Measurements from ENCODE around the gene ZNF653. TPM values are rescaled to one million over a fixed set of nuclear protein-coding genes. Genes with fewer than 3 reads are reported as not detected.

Gene ZNF653
- total RNA-seq, 1 experiment from 2014 or later: 10.3 TPM

DNA sequence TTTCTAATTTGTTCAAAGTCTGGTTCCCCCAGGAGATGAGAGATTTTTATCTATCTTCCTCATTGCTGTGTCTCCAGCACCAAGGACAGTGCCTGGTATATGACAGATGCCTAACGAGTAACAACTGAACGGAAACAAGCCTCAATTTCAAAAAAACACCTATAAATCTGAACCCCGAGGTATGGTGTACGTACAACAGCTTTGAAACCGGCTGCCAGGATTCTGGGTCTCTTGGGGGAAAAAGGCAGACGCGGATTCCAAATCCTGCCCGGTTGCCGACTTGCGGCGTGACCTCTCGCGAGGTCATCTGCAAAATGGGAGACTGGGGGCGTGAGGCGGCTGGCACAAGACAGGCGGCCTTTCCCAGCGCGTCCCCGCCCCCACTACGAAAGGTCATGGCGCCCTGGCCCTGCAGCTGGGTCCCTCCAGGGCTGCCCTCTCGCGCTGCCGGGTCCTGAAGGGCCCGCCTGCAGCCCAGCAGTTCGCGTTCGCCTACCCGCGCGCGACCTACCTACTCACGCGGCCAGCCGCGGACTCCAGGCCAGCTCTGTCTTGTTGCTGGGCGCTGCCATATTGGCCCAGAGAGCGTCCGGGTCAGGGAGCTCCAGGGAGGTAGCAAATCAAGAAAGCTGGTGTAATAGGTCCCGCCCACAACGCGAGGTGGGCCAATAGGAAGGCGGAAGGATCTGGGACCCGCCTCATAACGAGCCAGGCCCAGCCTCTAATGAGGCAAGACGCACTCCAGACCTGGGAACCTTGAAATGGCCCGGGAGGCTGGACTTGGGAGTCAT, 23.1 kb upstream of the ZNF653 start, which contains the start of gene ECSIT (continued):
- TF ChIP-seq USF2 (CRISPR knock-in tag; IDR thresholded peaks at IDR 0.05) (peak; percentile 28; the same call in 1 of the 2 replicates), ELF4 (CRISPR knock-in tag; IDR thresholded peaks at IDR 0.05; ENCODE audit: low read depth) (no peak), NR2C2 (CRISPR knock-in tag; IDR thresholded peaks at IDR 0.05) (peak; percentile 88), NFYB (CRISPR knock-in tag; conservative IDR thresholded peaks at IDR 0.05; ENCODE audit: low read depth) (peak; percentile 74), ATF1 (CRISPR knock-in tag; IDR thresholded peaks at IDR 0.05) (no peak), ETV6 (CRISPR knock-in tag; IDR thresholded peaks at IDR 0.05) (peak; percentile 62; the same call in 1 of the 2 replicates), PRDM15 (CRISPR knock-in tag; IDR thresholded peaks at IDR 0.05) (no peak), IRF2 (CRISPR knock-in tag; IDR thresholded peaks at IDR 0.05; ENCODE audit: borderline replicate concordance, low read depth) (no peak), ZNF219 (CRISPR knock-in tag; IDR thresholded peaks at IDR 0.05; ENCODE audit: borderline replicate concordance) (no peak), CREM (CRISPR knock-in tag; IDR thresholded peaks at IDR 0.05) (no peak), ZNF232 (CRISPR knock-in tag; IDR thresholded peaks at IDR 0.05) (no peak), FOXP1 (CRISPR knock-in tag; IDR thresholded peaks at IDR 0.05; ENCODE audit: borderline replicate concordance) (peak; percentile 31; the same call in 1 of the 2 replicates), ESRRA (CRISPR knock-in tag; IDR thresholded peaks at IDR 0.05; ENCODE audit: borderline replicate concordance) (peak; percentile 76), FOXK1 (CRISPR knock-in tag; IDR thresholded peaks at IDR 0.05) (peak; percentile 66), HMGXB4 (CRISPR knock-in tag; IDR thresholded peaks at IDR 0.05) (peak; percentile 66; the same call in 1 of the 2 replicates), TEAD4 (CRISPR knock-in tag; IDR thresholded peaks at IDR 0.05) (no peak), NFATC4 (CRISPR knock-in tag; IDR thresholded peaks at IDR 0.05) (no peak), ZBTB43 (CRISPR knock-in tag; IDR thresholded peaks at IDR 0.05) (0 out of 2 replicates have a peak, but pooled peaks have one; percentile 1), NFE2L1 (CRISPR knock-in tag; IDR thresholded peaks at IDR 0.05) (no peak), KAT7 (CRISPR knock-in tag; IDR thresholded peaks at IDR 0.05; ENCODE audit: borderline replicate concordance) (0 out of 2 replicates have a peak, but pooled peaks have one; percentile 62), SP1 (CRISPR knock-in tag; conservative IDR thresholded peaks at IDR 0.05) (peak; percentile 77), MYBL2 (CRISPR knock-in tag; IDR thresholded peaks at IDR 0.05) (peak; percentile 67; the same call in 1 of the 2 replicates)
- TF ChIP-seq, protein P1, sequence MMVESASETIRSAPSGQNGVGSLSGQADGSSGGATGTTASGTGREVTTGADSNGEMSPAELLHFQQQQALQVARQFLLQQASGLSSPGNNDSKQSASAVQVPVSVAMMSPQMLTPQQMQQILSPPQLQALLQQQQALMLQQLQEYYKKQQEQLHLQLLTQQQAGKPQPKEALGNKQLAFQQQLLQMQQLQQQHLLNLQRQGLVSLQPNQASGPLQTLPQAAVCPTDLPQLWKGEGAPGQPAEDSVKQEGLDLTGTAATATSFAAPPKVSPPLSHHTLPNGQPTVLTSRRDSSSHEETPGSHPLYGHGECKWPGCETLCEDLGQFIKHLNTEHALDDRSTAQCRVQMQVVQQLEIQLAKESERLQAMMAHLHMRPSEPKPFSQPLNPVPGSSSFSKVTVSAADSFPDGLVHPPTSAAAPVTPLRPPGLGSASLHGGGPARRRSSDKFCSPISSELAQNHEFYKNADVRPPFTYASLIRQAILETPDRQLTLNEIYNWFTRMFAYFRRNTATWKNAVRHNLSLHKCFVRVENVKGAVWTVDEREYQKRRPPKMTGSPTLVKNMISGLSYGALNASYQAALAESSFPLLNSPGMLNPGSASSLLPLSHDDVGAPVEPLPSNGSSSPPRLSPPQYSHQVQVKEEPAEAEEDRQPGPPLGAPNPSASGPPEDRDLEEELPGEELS (CRISPR knock-in tag; IDR thresholded peaks at IDR 0.05): 0 out of 2 replicates have a peak, but pooled peaks have one; percentile 32
- TF ChIP-seq, protein P2, sequence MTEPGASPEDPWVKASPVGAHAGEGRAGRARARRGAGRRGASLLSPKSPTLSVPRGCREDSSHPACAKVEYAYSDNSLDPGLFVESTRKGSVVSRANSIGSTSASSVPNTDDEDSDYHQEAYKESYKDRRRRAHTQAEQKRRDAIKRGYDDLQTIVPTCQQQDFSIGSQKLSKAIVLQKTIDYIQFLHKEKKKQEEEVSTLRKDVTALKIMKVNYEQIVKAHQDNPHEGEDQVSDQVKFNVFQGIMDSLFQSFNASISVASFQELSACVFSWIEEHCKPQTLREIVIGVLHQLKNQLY (CRISPR knock-in tag; IDR thresholded peaks at IDR 0.05): no peak
- TF ChIP-seq, protein P3, sequence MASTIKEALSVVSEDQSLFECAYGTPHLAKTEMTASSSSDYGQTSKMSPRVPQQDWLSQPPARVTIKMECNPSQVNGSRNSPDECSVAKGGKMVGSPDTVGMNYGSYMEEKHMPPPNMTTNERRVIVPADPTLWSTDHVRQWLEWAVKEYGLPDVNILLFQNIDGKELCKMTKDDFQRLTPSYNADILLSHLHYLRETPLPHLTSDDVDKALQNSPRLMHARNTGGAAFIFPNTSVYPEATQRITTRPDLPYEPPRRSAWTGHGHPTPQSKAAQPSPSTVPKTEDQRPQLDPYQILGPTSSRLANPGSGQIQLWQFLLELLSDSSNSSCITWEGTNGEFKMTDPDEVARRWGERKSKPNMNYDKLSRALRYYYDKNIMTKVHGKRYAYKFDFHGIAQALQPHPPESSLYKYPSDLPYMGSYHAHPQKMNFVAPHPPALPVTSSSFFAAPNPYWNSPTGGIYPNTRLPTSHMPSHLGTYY (CRISPR knock-in tag; IDR thresholded peaks at IDR 0.05): no peak
- TF ChIP-seq, protein P4, sequence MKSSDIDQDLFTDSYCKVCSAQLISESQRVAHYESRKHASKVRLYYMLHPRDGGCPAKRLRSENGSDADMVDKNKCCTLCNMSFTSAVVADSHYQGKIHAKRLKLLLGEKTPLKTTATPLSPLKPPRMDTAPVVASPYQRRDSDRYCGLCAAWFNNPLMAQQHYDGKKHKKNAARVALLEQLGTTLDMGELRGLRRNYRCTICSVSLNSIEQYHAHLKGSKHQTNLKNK (CRISPR knock-in tag; IDR thresholded peaks at IDR 0.05): no peak
